Activated CD4-positive, CD25-positive, alpha-beta regulatory T cell treated with anti-CD3 and anti-CD28 coated beads, Interleukin-2, amount 50 U/mL, for 16 hours (primary cell): ENCODE data around the gene RNF130.

Experiments
- DNase-seq: peaks from one replicate; pipeline ENCODE4 v3.0.0-alpha.2; 2020; ENCODE audit warnings: low read depth, low spot score

RNF130 gene

GRCh38 chr5:180056153-180056552 is 15.4 kb downstream of the RNF130 start:
- DNase-seq = no peak

- no peak for DNase-seq
Measured at GRCh38 chr5:180054226-180054625, 17.3 kb downstream of the RNF130 start.

- no peak for DNase-seq
Measured at GRCh38 chr5:180053061-180053602, 18.4 kb downstream of the RNF130 start.

- DNase-seq = no peak
Measured at GRCh38 chr5:180052211-180052818, 19.2 kb downstream of the RNF130 start.

- DNase-seq = no peak
Measured at GRCh38 chr5:180050121-180050940, 21.2 kb downstream of the RNF130 start.

GRCh38 chr5:180049185-180049548 is 22.4 kb downstream of the RNF130 start:
- no peak for DNase-seq

GRCh38 chr5:180047667-180048066 is 23.9 kb downstream of the RNF130 start:
- DNase-seq = no peak

GRCh38 chr5:180046656-180047055 is 24.9 kb downstream of the RNF130 start:
- DNase-seq = no peak

GRCh38 chr5:180045889-180046499 is 25.6 kb downstream of the RNF130 start:
- no peak for DNase-seq

- no peak for DNase-seq
Measured at GRCh38 chr5:180043377-180043776, 28.2 kb downstream of the RNF130 start.

GRCh38 chr5:180041301-180042274 is 30.0 kb downstream of the RNF130 start:
- DNase-seq = no peak

GRCh38 chr5:180040287-180041214 is 31.0 kb downstream of the RNF130 start:
- no peak for DNase-seq

GRCh38 chr5:180035206-180035931 is 36.2 kb downstream of the RNF130 start:
- DNase-seq = no peak

- DNase-seq = no peak
Measured at GRCh38 chr5:180034564-180034963, 37.0 kb downstream of the RNF130 start.

- no peak for DNase-seq
Measured at GRCh38 chr5:180027459-180028089, 44.0 kb downstream of the RNF130 start.

- no peak for DNase-seq
Measured at GRCh38 chr5:180026734-180027458, 44.7 kb downstream of the RNF130 start.

GRCh38 chr5:180026320-180026719 is 45.2 kb downstream of the RNF130 start:
- no peak for DNase-seq

- no peak for DNase-seq
Measured at GRCh38 chr5:180021900-180022299, 49.7 kb downstream of the RNF130 start.
